GM12873 (cell line): ENCODE results near the gene C1orf159.

Experiments used
- CTCF ChIP-seq: IDR thresholded peaks from 2 replicates; pipeline ENCODE4 v1.5.1; 2012; ENCODE audit warnings: low read depth, mild to moderate bottlenecking, moderate library complexity, low read length, control low read depth; ENCODE audit not compliant: insufficient read depth; ENCODE audit errors: missing control alignments

The C1orf159 gene

GRCh38 chr1:1049318-1050165, 66.3 kb downstream of the C1orf159 start:
- no peak for TF ChIP-seq CTCF

GRCh38 chr1:1048765-1049164, 67.1 kb downstream of the C1orf159 start:
- TF ChIP-seq CTCF: no peak

DNA sequence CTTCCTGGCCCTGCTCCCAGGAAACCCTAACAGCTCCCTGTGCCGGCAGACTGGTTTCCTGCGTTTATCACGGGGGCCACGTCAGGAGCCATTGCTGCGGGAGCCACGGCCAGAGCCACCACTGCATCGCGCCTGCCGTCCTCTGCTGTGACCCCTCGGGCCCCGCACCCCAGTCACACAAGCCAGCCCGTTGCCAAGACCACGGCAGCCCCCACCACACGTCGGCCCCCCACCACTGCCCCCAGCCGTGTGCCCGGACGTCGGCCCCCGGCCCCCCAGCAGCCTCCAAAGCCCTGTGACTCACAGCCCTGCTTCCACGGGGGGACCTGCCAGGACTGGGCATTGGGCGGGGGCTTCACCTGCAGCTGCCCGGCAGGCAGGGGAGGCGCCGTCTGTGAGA, 67.9 kb downstream of the C1orf159 start:
- TF ChIP-seq CTCF: no peak

DNA sequence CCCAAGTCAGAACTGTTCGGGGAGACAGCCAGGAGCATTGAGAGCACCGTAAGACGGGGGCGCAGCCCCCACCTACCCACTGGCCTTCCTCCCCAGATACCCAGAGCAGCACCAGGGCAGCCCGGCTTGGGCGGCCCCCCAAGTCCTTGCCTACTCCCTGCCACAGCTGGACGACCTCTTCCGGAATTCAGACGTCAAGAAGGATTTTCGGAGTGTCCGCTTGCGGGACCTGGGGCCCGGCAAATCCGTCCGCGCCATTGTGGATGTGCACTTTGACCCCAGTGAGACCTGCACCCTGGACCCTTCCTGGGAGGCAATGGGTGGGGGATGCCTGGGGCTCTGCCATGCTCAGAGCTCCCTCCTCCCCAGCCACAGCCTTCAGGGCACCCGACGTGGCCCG, 68.5 kb downstream of the C1orf159 start:
- TF ChIP-seq CTCF: no peak

- no peak for TF ChIP-seq CTCF
These were observed 69.1 kb downstream of the C1orf159 start for GRCh38 chr1:1046767-1047166.

DNA sequence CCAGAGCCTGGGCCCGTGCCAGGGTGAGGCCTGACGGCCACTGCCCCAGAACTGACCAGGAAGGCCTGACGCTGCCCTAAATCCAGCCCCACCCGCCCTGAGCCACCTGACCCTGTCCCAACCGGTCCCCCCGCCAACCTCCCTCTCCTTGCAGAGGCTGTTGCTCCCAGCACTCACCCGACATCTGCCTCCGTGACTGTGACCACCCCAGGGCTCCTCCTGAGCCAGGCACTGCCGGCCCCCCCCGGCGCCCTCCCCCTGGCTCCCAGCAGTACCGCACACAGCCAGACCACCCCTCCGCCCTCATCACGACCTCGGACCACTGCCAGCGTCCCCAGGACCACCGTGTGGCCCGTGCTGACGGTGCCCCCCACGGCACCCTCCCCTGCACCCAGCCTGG, 69.6 kb downstream of the C1orf159 start:
- TF ChIP-seq CTCF: no peak

- no peak for TF ChIP-seq CTCF
These were observed 70.8 kb downstream of the C1orf159 start for GRCh38 chr1:1045129-1045528.
